22Rv1 (cell line): Measurements from ENCODE around the gene TJP3.

Experiments
- ZFX ChIP-seq: fragments of 450-650 bp; IDR thresholded peaks from 2 replicates; pipeline ENCODE4 v1.6.1; 2017; ENCODE audit warnings: antibody characterized with exemption, borderline replicate concordance
- TF ChIP-seq, protein P1 (sequence below): fragments of 450-650 bp; IDR thresholded peaks from 2 replicates; pipeline ENCODE4 v1.5.1; 2017; ENCODE audit warnings: mild to moderate bottlenecking

DNA sequence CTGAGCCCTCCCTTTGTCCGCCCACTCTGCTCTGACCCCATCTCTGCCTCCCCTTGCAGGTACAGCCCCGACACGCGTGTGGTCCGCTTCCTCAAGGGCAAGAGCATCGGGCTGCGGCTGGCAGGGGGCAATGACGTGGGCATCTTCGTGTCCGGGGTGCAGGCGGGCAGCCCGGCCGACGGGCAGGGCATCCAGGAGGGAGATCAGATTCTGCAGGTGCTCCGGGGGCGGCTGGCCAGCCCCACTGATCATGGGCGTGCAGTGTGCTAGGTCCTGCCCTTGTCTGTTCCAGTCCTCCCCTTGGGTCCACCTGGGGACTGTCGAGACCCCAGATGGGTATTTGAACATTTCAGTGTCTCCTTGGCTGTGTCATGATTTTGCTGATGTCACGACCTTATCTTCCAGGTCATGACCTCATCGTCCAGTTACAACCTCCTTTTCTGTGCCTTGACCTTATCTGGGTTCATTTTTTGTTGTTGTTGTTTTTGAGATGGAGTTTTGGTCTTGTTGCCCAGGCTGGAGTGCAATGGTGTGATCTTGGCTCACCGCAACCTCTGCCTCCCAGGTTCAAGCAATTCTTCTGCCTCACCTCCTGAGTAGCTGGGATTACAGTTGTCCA is 28.0 kb downstream of the TJP3 start:
- TF ChIP-seq ZFX, result no peak
- TF ChIP-seq, protein P1, sequence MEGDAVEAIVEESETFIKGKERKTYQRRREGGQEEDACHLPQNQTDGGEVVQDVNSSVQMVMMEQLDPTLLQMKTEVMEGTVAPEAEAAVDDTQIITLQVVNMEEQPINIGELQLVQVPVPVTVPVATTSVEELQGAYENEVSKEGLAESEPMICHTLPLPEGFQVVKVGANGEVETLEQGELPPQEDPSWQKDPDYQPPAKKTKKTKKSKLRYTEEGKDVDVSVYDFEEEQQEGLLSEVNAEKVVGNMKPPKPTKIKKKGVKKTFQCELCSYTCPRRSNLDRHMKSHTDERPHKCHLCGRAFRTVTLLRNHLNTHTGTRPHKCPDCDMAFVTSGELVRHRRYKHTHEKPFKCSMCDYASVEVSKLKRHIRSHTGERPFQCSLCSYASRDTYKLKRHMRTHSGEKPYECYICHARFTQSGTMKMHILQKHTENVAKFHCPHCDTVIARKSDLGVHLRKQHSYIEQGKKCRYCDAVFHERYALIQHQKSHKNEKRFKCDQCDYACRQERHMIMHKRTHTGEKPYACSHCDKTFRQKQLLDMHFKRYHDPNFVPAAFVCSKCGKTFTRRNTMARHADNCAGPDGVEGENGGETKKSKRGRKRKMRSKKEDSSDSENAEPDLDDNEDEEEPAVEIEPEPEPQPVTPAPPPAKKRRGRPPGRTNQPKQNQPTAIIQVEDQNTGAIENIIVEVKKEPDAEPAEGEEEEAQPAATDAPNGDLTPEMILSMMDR, result no peak
